Fibroblast of lung (primary cell): ENCODE measurements around the gene TWIST2. TPM values are rescaled to one million over a fixed set of nuclear protein-coding genes. Genes with fewer than 3 reads are reported as not detected.
A peak's percentile ranks its signal among the peaks of the same experiment; 100 is the strongest.

Experiments used
- DNase-seq, 2 donors: peaks; one replicate each; pipeline versions ENCODE4 v3.0.0 to v3.0.0-alpha.2; 2010; ENCODE audit warnings: low read depth in 2 of 2
- H2AFZ ChIP-seq: 2 replicates; pipeline ENCODE4 v1.5.1; 2012; ENCODE audit warnings: low read length, control low read depth, inconsistent platforms
- H3K27ac ChIP-seq: 2 replicates; pipeline ENCODE4 v1.5.1; 2011; ENCODE audit warnings: low read length, control low read depth; ENCODE audit not compliant: insufficient read depth
- H3K27me3 ChIP-seq: 2 replicates; pipeline ENCODE4 v1.5.1; 2011; ENCODE audit warnings: mild to moderate bottlenecking, low read length; ENCODE audit not compliant: control insufficient read depth, insufficient read depth
- H3K36me3 ChIP-seq: 2 replicates; pipeline ENCODE4 v1.5.1; 2011; ENCODE audit warnings: low read length; ENCODE audit not compliant: control insufficient read depth, insufficient read depth
- H3K4me1 ChIP-seq: 2 replicates; pipeline ENCODE4 v1.5.1; 2011; ENCODE audit warnings: low read length; ENCODE audit not compliant: control insufficient read depth, insufficient read depth; ENCODE audit errors: extremely low read depth
- H3K4me2 ChIP-seq: 2 replicates; pipeline ENCODE4 v1.5.1; 2011; ENCODE audit warnings: low read length, control low read depth; ENCODE audit not compliant: insufficient read depth; ENCODE audit errors: extremely low read depth
- H3K4me3 ChIP-seq, 4 experiments: fragments of 200-600 bp in 1 of 4; sonication (generic) in 1 of 4; replicated peaks in 1 of 4; 2 replicates each; pipeline ENCODE4 v1.5.1; 2011 to 2016; ENCODE audit warnings: low read length in 4 of 4, low read depth in 3 of 4, mild to moderate bottlenecking in 3 of 4, control low read depth in 2 of 4, inconsistent platforms in 1 of 4, mixed read lengths in 1 of 4; ENCODE audit not compliant: insufficient read depth in 1 of 4; ENCODE audit errors: control extremely low read depth in 1 of 4
- H3K79me2 ChIP-seq: 2 replicates; pipeline ENCODE4 v1.5.1; 2012; ENCODE audit warnings: mild to moderate bottlenecking, low read length, inconsistent platforms; ENCODE audit not compliant: control insufficient read depth, insufficient read depth
- H3K9ac ChIP-seq: 2 replicates; pipeline ENCODE4 v1.5.1; 2011; ENCODE audit warnings: mild to moderate bottlenecking, low read length, control low read depth; ENCODE audit not compliant: insufficient read depth
- H3K9me3 ChIP-seq: 2 replicates; pipeline ENCODE4 v1.5.1; 2012; ENCODE audit warnings: low read depth, low read length; ENCODE audit not compliant: control insufficient read depth, insufficient read depth
- H4K20me1 ChIP-seq: 2 replicates; pipeline ENCODE4 v1.5.1; 2011; ENCODE audit warnings: low read length; ENCODE audit not compliant: control insufficient read depth, insufficient read depth; ENCODE audit errors: extremely low read depth
- EZH2 ChIP-seq: IDR thresholded peaks from 2 replicates; pipeline ENCODE4 v1.5.1; 2012; ENCODE audit warnings: low read length, control low read depth, mild to moderate bottlenecking; ENCODE audit errors: missing control alignments
- polyA plus RNA-seq, 2 donors: library from polyadenylated mRNA; depleted of rRNA in 1 of 2; stranded (reverse) in 1 of 2; unstranded in 1 of 2; fragments of >200 nt; gene quantifications; 2 replicates each; pipeline ENCODE4 v1.2.1, GENCODE V29; 2011 to 2012; ENCODE audit warnings: missing spikeins in 1 of 2
- total RNA-seq: library from RNA; depleted of rRNA; stranded (reverse); fragments of >200 nt; gene quantifications from 2 replicates; pipeline ENCODE4 v1.2.1, GENCODE V29; 2014
- TF ChIP-seq, protein P1 (sequence below), 2 donors: IDR thresholded peaks in 1 of 2; conservative IDR thresholded peaks in 1 of 2; 1 replicate in 1 of 2; 2 replicates in 1 of 2; pipeline ENCODE4 v1.5.1; 2011 to 2012; ENCODE audit warnings: low read length in 2 of 2, control low read depth in 1 of 2, inconsistent platforms in 1 of 2, low read depth in 1 of 2, mild to moderate bottlenecking in 1 of 2

TWIST2 gene
- total and polyA plus RNA-seq, 2 donors (not counting 1 experiment from before 2014, with no cell fraction given) = 85.2 to 118 TPM

GRCh38 chr2:238853218-238853617 is 5.3 kb downstream of the TWIST2 start:
- TF ChIP-seq EZH2 = no peak
- TF ChIP-seq, protein P1, sequence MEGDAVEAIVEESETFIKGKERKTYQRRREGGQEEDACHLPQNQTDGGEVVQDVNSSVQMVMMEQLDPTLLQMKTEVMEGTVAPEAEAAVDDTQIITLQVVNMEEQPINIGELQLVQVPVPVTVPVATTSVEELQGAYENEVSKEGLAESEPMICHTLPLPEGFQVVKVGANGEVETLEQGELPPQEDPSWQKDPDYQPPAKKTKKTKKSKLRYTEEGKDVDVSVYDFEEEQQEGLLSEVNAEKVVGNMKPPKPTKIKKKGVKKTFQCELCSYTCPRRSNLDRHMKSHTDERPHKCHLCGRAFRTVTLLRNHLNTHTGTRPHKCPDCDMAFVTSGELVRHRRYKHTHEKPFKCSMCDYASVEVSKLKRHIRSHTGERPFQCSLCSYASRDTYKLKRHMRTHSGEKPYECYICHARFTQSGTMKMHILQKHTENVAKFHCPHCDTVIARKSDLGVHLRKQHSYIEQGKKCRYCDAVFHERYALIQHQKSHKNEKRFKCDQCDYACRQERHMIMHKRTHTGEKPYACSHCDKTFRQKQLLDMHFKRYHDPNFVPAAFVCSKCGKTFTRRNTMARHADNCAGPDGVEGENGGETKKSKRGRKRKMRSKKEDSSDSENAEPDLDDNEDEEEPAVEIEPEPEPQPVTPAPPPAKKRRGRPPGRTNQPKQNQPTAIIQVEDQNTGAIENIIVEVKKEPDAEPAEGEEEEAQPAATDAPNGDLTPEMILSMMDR (conservative IDR thresholded peaks at IDR 0.05 in 1 of 2, IDR thresholded peaks at IDR 0.05 in 1 of 2; ENCODE audit: low read depth in 1 of 2, low read length in 2 of 2) = no peak
- Histone ChIP-seq H3K9me3 (no peaks in the 10 kb centered on the region), H4K20me1 (no peaks in the 10 kb centered on the region), H3K36me3 (peaks cover 7% of the 10 kb centered on the region), H2AFZ (no peak overlapping the region), H3K27me3 (no peaks in the 10 kb centered on the region), H3K9ac (no peak overlapping the region), H3K4me3 (peak overlapping the region in 2 of 4 experiments; percentile 7 to 94), H3K79me2 (peaks cover 100% of the 10 kb centered on the region), H3K27ac (peak overlapping the region; percentile 74), H3K4me2 (peak overlapping the region; percentile 38), H3K4me1 (peaks cover 6% of the 10 kb centered on the region)
- no peak for DNase-seq

- Histone ChIP-seq H3K4me1 (peaks cover 6% of the 10 kb centered on the region), H3K27me3 (no peaks in the 10 kb centered on the region), H3K36me3 (peaks cover 7% of the 10 kb centered on the region), H3K9ac (no peak overlapping the region), H3K27ac (peak overlapping the region; percentile 74), H3K4me3 (peak overlapping the region in 2 of 4 experiments; percentile 8 to 94), H3K9me3 (no peaks in the 10 kb centered on the region), H4K20me1 (no peaks in the 10 kb centered on the region), H3K4me2 (peak overlapping the region; percentile 38), H3K79me2 (peaks cover 100% of the 10 kb centered on the region), H2AFZ (no peak overlapping the region)
- DNase-seq = no peak
- TF ChIP-seq, protein P1 (conservative IDR thresholded peaks at IDR 0.05 in 1 of 2, IDR thresholded peaks at IDR 0.05 in 1 of 2; ENCODE audit: low read depth in 1 of 2, low read length in 2 of 2) = no peak
- TF ChIP-seq EZH2 = no peak
Measured at GRCh38 chr2:238853721-238854120, 5.8 kb downstream of the TWIST2 start.

DNA sequence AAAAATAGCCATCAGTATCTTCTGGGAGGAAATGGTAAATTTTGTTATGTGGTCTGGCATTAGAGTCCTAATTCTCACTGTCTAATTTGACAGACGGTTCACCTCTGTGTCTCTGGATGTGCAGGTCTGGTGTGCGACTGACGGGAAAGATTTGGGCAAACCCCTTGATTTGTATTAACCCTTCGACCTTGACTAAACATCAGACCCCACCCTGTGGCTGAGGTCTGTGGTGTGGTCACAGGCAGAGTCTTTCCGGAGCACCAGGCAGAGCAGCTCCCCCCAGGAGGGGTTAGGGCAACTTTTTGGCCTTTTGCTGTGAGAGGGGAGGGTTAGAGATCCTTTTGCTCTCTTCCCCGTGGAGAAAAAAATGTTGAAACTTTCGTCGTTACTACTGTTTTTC is 6.4 kb downstream of the TWIST2 start:
- H3K9ac ChIP-seq = peak overlapping the region; percentile 25
- H4K20me1 ChIP-seq = no peaks in the 10 kb centered on the region
- H3K36me3 ChIP-seq = peaks cover 7% of the 10 kb centered on the region
- peak overlapping the region; percentile 74 for H3K27ac ChIP-seq
- no peak overlapping the region for H2AFZ ChIP-seq
- H3K4me3 ChIP-seq = peak overlapping the region in 3 of 4 experiments; percentile 22 to 94 (median 28)
- TF ChIP-seq, protein P1 (conservative IDR thresholded peaks at IDR 0.05 in 1 of 2, IDR thresholded peaks at IDR 0.05 in 1 of 2; ENCODE audit: low read depth in 1 of 2, low read length in 2 of 2) = no peak
- TF ChIP-seq EZH2 = no peak
- peaks cover 99% of the 10 kb centered on the region for H3K79me2 ChIP-seq
- no peak for DNase-seq
- H3K4me2 ChIP-seq = peak overlapping the region; percentile 38
- H3K4me1 ChIP-seq = peaks cover 6% of the 10 kb centered on the region
- no peaks in the 10 kb centered on the region for H3K9me3 ChIP-seq
- H3K27me3 ChIP-seq = no peaks in the 10 kb centered on the region
